ENCODE data around the gene F3. TPM values are rescaled to one million over a fixed set of nuclear protein-coding genes. Genes with fewer than 3 reads are reported as not detected.

Gene F3
- total and polyA plus RNA-seq, 12 donors = 20.4 to 99.0 (median 37.3) TPM

DNA sequence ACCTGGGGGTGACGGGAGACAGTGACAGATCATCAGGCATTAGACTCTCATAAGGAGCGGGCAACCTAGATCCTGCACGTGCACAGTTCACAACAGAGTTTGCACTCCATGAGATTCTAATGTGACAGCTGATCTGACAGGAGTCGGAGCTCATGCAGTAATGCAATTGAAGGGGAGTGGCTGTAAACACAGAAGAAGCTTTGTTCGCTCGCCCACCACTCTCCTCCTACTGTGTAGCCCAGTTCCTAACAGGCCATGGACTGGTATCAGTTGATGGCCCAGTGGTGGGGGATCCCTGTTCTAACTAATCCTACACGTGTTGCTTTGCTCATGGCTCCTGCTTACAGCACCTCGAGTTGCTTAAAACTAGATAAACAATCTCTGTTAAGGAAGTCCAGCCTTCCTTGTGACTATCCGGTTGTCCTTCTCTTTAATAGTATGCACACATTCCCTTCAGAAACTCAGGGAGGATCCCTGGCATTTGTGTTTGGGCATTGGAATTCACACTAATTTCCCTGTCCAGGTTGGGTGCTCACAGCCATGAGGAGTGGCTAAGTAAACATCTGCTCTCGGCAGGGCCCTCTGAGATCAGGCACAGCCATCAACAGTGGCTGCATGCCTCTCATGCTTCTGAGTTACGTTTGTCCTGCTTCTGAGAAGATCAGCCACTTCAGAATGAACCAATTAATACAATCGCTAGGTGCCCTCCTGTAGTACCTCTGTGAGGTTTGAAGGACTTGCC lies 21.1 kb upstream of the F3 start:
- ATAC-seq (no peak), DNase-seq (no peak)
- Histone ChIP-seq H3K4me1 (no peaks in the 10 kb centered on the region), H3K27me3 (no peaks in the 10 kb centered on the region), H3K27ac (no peak overlapping the region), H3K4me3 (no peak overlapping the region), H3K36me3 (no peaks in the 10 kb centered on the region), H3K9me3 (peaks cover 0 to 3% (median 0%) of the 10 kb centered on the region in 11 donors)
- TF ChIP-seq, protein P1, sequence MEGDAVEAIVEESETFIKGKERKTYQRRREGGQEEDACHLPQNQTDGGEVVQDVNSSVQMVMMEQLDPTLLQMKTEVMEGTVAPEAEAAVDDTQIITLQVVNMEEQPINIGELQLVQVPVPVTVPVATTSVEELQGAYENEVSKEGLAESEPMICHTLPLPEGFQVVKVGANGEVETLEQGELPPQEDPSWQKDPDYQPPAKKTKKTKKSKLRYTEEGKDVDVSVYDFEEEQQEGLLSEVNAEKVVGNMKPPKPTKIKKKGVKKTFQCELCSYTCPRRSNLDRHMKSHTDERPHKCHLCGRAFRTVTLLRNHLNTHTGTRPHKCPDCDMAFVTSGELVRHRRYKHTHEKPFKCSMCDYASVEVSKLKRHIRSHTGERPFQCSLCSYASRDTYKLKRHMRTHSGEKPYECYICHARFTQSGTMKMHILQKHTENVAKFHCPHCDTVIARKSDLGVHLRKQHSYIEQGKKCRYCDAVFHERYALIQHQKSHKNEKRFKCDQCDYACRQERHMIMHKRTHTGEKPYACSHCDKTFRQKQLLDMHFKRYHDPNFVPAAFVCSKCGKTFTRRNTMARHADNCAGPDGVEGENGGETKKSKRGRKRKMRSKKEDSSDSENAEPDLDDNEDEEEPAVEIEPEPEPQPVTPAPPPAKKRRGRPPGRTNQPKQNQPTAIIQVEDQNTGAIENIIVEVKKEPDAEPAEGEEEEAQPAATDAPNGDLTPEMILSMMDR (IDR thresholded peaks at IDR 0.05) = no peak
- 74 to 77% methylated on average over 12 of the region's 12 CpGs for WGBS, 2 donors
- intact Hi-C loops (cut with DNase I) = no loop called here

DNA sequence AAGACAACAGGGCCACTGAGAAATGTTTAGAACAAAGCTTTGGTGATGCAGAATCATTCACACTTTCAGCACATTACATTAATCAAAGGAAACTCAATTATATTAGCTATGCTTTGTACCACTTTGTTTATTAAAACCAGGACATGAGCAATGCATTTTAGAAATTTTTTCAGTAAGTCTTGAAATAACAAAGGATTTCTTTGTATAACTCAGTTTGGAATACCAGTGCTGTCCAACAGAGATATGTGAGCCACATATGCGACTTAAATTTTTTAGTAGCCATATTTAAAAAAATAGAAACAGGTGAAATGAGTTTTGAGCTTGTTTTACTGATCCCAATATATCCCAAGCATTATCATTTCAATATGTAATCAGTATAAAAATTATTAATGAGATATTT lies 18.8 kb upstream of the F3 start:
- TF ChIP-seq, protein P1 (IDR thresholded peaks at IDR 0.05) = no peak
- Histone ChIP-seq H3K9me3 (no peaks in the 10 kb centered on the region), H3K36me3 (no peaks in the 10 kb centered on the region), H3K27me3 (no peaks in the 10 kb centered on the region), H3K4me3 (no peak overlapping the region), H3K4me1 (no peaks in the 10 kb centered on the region), H3K27ac (no peak overlapping the region)
- DNase-seq (no peak), ATAC-seq (no peak)
- WGBS, 2 donors = 74 to 91% methylated on average over 1 of the region's 1 CpG
- intact Hi-C loops (cut with DNase I) = no loop called here

DNA sequence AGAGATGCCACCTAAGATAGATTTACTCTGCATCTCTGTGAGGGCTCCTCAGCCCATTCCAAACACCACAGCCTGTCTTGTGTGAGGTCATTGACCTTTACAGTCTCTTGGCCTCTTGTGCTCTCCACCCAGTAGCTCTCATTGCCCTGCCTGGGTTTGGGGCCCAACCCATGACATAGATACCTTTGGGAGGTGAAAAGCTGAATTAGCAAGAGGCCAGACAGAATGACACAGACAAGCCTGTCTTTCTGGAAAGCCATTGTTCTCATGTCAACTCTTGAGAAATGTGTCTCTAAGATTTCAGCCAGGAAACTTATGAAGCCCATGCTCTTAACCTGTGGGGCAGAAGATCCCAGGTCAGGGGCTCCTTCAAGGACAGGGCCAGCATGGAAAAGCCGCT lies 18.4 kb upstream of the F3 start:
- intact Hi-C loops (cut with DNase I) = no loop called here
- H3K36me3 ChIP-seq = no peaks in the 10 kb centered on the region
- H3K9me3 ChIP-seq = no peaks in the 10 kb centered on the region
- ATAC-seq = no peak
- 96 to 97% methylated on average over 1 of the region's 1 CpG for WGBS, 2 donors
- TF ChIP-seq, protein P1 (IDR thresholded peaks at IDR 0.05) = no peak
- H3K4me1 ChIP-seq = no peaks in the 10 kb centered on the region
- no peak overlapping the region for H3K4me3 ChIP-seq
- H3K27ac ChIP-seq = no peak overlapping the region
- H3K27me3 ChIP-seq = no peaks in the 10 kb centered on the region
- DNase-seq = no peak

DNA sequence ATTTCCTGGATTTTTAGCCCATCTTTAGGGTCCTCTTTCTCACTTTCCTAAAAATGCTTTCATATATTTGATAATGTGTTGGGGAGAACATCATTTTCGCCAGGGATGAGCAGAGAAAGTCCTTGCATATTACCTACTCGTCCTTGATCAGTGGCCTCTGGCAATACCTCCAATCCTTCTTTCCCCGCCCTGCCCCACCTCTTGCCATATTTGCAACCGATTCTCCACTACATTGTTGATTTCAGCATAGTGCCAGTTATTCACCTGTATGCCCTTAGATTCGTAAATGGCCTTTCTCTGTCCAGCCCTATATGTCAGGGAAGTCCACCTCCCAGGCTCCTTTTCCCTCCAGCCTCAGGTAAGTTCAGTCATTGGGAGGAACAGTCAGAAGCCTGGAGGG lies 13.5 kb upstream of the F3 start:
- no peaks in the 10 kb centered on the region for H3K36me3 ChIP-seq
- no peaks in the 10 kb centered on the region for H3K27me3 ChIP-seq
- ATAC-seq (no peak), DNase-seq (no peak)
- TF ChIP-seq, protein P1 (IDR thresholded peaks at IDR 0.05) = no peak
- WGBS, 2 donors = 92 to 94% methylated on average over 5 of the region's 5 CpGs
- H3K9me3 ChIP-seq = no peaks in the 10 kb centered on the region
- intact Hi-C loops (cut with DNase I) = no loop called here
- no peak overlapping the region for H3K4me3 ChIP-seq
- peaks cover 0 to 11% (median 3%) of the 10 kb centered on the region in 9 donors for H3K4me1 ChIP-seq
- H3K27ac ChIP-seq = no peak overlapping the region

Data from heart right ventricle (tissue), 16 donors.